ENCODE results near the gene CIBAR2.
"Not testable (repeated sequence)": the region's sequence is repeated elsewhere in the genome, so short reads cannot be mapped to it uniquely, and the experiment has no call there.

CIBAR2 gene

DNA sequence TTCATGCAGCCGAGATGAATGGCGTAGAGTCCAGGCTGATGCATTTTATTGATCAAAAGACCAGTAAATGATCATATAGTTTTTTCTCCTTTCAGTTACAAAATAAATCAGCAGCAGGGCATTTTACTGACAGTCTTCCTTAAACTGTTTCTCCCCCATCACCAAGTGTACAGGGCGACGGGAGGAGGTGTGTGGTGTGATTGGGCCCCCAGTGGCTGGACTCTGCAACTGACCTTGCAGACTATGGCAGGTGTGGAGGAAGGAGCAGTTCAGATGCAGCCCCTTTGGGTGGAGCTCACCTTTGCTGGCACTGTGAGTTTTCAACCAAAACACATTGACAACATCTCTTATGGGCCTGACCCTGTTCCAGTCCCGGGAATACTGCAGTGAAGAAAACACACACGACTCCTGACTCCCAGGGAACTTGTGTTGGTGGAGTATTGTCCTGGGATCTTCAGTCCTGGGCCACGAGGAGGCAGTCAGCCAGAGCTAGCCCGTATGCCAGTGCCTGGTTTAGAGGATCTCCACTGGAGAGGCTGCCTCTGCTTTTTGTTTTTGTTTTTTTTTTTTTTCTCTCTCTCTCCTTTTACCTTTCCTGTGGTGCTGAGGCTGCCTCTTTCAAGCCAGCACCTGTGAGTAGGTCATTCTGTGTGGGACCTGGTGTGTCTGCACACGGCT is 54.9 kb downstream of the CIBAR2 start:
- DNase-seq = no peak

GRCh38 chr16:85056211-85056748 is 56.0 kb downstream of the CIBAR2 start:
- no peak for DNase-seq

- no peak for DNase-seq
These were observed 56.6 kb downstream of the CIBAR2 start for GRCh38 chr16:85055493-85056210.

- no peak for DNase-seq
These were observed 57.3 kb downstream of the CIBAR2 start for GRCh38 chr16:85054948-85055492.

- DNase-seq = not testable (repeated sequence)
These were observed 58.0 kb downstream of the CIBAR2 start for GRCh38 chr16:85054321-85054720.

DNA sequence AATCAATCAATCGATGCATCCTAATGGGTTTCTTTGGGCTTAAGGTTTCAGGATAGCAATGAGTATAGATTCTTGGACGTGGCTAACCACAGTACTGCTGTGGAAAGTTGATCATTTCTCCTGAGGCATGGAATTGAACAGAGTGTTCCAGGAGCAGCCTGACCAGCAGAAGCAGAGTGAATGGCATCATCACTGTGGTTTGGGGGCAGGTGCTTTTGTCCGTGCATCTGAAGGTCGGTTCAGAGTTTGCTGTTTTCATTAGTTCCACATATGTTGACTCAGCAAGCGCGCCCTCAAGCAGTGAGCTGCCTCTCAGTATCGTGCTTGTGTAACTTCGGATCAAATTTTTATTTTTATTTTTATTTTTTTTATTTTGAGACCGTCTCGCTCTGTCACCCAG is 59.7 kb downstream of the CIBAR2 start:
- no peak for DNase-seq

DNA sequence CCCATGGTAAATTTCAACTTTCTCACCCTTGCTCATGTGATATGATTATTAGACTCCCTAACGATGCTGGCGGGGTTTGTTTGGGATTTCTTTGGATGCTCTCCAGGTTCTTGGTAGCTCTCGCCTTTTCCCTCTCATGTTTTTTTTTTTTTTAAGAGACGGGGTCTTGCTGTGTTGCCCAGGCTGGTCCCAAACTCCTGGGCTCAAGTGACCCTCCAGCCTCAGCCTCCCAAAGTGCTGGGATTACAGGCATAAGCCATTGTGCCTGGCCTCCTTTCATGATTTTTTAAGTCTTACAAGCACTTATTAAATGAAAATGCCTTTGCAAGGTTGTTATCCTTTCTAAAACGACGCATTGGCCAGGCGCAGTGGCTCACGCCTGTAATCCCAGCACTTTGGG is 60.6 kb downstream of the CIBAR2 start:
- no peak for DNase-seq

GRCh38 chr16:85051067-85051581 is 61.1 kb downstream of the CIBAR2 start:
- DNase-seq = no peak

- no peak for DNase-seq
These were observed 62.5 kb downstream of the CIBAR2 start for GRCh38 chr16:85049706-85050305.

DNA sequence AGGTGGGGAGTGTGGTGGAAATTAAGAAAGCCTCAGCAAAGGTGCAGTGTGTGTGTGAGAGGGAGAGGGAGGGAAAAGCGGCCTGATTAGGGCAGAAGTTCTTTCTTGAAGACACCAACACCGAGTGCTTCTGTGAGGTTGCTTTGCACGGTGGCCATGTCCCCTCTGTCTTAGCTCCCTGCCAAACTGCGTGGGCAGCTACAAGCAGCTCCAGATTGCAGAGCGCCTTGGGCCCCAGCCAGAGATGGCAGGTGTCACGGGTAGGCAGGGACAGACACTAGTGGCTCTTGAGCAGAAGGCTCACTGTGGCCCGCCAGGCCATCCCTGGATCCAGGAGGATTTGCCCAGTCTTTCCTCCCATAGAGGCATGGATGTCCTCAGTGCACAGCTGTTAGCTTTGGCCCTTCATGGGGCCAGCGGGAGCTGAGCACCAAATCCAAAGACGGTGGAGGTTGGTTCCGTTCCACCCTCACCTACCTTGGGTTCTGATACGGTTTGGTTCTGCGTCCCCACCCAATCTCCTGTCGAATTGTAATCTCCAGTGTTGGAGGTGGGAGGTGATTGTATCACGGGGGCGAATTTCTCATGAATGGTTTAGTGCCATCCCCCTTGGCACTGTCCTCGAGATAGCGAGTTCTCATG is 63.2 kb downstream of the CIBAR2 start:
- DNase-seq = no peak

Data from left hindlimb (tissue), 1 donor.